Tibial artery (tissue), 4 donors: ENCODE data around the gene CNIH2.
A peak's percentile ranks its signal among the peaks of the same experiment; 100 is the strongest.
"Not testable (repeated sequence)": the region's sequence is repeated elsewhere in the genome, so short reads cannot be mapped to it uniquely, and the experiment has no call there.

Experiments used
- DNase-seq, 2 donors: peaks; one replicate each; pipeline ENCODE4 v3.0.0-alpha.2; 2019
- H3K27ac ChIP-seq, 2 donors: fragments of 200-600 bp; sonication (generic) in 1 of 2; 1 replicate in 1 of 2; 2 replicates in 1 of 2; pipeline ENCODE4 v1.5.1; 2018 to 2019; ENCODE audit warnings: mild to moderate bottlenecking in 1 of 2
- H3K27me3 ChIP-seq, 2 donors: fragments of 200-600 bp; sonication (generic) in 1 of 2; one replicate each; pipeline versions ENCODE4 v1.5.1 to v1.6.0; 2016 to 2019
- H3K36me3 ChIP-seq, 3 donors: fragments of 200-600 bp; sonication (generic) in 2 of 3; one replicate each; pipeline ENCODE4 v1.5.1; 2016 to 2019; ENCODE audit warnings: mild to moderate bottlenecking in 2 of 3
- H3K4me1 ChIP-seq, 4 donors: fragments of 200-600 bp; sonication (generic) in 2 of 4; 1 replicate in 3 of 4; 2 replicates in 1 of 4; pipeline ENCODE4 v1.5.1; 2016 to 2019
- H3K4me3 ChIP-seq, 2 donors: fragments of 200-600 bp; sonication (generic) in 1 of 2; 1 replicate in 1 of 2; 2 replicates in 1 of 2; pipeline ENCODE4 v1.5.1; 2018 to 2019; ENCODE audit warnings: mild to moderate bottlenecking in 2 of 2
- H3K9me3 ChIP-seq, 3 donors: fragments of 200-600 bp; sonication (generic) in 1 of 3; one replicate each; pipeline ENCODE4 v1.5.1; 2016 to 2019
- CTCF ChIP-seq, 2 experiments: fragments of 200-600 bp in 1 of 2; fragments of 450-650 bp in 1 of 2; IDR thresholded peaks; one replicate each; pipeline ENCODE4 v1.5.1; 2017 to 2019; ENCODE audit warnings: antibody characterized with exemption in 2 of 2, mild to moderate bottlenecking in 1 of 2, moderate library complexity in 1 of 2
- intact Hi-C: fragments of 100-400 bp; cut with DNase I; formaldehyde crosslinking; loops from one replicate; pipeline ENCODE4 v1.15.0; 2023; ENCODE audit warnings: low total_unique reads

Gene CNIH2

DNA sequence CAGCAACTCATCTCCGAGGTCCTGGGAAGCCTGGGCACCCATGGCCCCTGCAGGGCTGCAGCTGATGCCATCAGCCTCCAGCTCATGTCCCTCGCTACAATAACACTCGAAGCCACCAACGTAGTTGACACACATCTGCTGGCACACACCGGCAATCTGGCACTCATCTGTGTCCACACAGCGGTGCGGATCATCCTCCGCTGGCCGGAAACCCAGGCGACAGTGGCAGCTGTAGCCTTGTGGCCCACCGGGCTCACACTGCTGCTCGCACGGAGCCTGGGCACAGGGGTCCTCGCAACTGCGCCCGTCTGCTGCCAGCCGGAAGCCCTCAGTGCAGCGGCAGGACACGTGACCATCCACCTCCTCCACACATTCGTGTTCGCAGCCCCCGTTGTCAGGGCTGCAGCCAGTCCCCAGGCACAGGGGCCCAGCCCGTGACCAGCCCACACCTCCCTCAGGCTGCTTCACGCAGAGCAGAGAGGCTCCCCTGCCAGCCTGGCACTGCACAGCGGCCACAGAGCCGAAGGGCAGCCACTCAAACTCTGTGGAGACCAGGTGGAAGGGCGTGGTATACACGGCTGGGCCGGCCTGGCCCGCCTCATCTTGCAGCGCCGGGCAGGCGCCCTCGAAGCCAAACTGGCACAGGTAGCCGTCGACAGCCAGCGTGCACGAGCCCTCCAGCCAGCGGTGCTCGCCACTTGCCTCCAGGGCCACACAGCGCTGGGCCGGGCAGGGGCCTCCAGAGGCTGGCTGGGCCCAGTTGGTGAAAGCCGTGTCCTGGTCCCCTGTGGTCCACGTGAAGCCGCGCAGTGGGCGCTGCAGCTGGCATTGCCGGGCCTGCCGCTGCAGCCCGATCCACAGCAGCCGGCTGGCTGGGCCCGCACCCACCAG lies 38.2 kb downstream of the CNIH2 start:
- H3K4me3 ChIP-seq: peak overlapping the region; percentile 44 to 59
- peaks cover 0 to 50% (median 35%) of the 10 kb centered on the region in 4 donors for H3K4me1 ChIP-seq
- intact Hi-C loops: no loop called here
- no peaks in the 10 kb centered on the region for H3K9me3 ChIP-seq
- no peak for DNase-seq
- no peak for TF ChIP-seq CTCF (IDR thresholded peaks at IDR 0.05)
- H3K27ac ChIP-seq: peak overlapping the region; percentile 36 to 54
- peaks cover 0 to 44% of the 10 kb centered on the region in 2 donors for H3K27me3 ChIP-seq
- no peaks in the 10 kb centered on the region for H3K36me3 ChIP-seq

DNA sequence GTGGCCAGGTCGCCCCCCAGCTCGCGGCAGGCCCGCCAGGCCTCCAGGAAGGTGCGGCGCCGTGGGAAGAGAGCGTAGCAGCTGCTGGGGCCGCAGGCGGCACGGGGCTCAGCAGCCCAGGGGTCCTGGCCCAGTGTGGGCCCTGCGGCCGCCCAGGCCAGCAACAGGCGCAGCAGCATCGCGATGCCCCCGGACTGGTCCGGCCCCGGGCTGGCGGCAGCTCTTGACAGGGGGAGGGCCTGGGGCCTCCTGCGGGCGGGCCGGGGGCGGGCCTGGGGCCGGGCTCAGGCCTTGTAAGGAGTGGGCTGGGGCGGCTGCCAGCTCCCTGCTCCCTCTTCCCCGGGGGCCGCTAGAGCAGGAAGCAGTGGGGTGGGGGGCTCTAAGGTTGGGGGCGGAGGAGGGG lies 38.9 kb downstream of the CNIH2 start, which contains the start of gene CD248:
TSS of gene CD248 (minus strand) at position 196 of the 403 bp plus-strand sequence. CDS start at position 179, 17 bp downstream.
- Histone ChIP-seq H3K27ac (peak within 1 kb of the TSS; percentile 36 to 54), H3K9me3 (no peaks in the 10 kb centered on the region), H3K27me3 (peaks cover 0 to 44% of the 10 kb centered on the region in 2 donors), H3K4me3 (peak within 1 kb of the TSS; percentile 44 to 59), H3K4me1 (peaks cover 0 to 46% (median 35%) of the 10 kb centered on the region in 4 donors), H3K36me3 (no peaks in the 10 kb centered on the region)
- intact Hi-C loops: no loop called here
- DNase-seq: peak; percentile 57 to 84
- no peak for TF ChIP-seq CTCF (IDR thresholded peaks at IDR 0.05)

- DNase-seq: no peak
- TF ChIP-seq CTCF (IDR thresholded peaks at IDR 0.05): no peak
- Histone ChIP-seq H3K4me3 (peak overlapping the region; percentile 44 to 59), H3K9me3 (no peaks in the 10 kb centered on the region), H3K27me3 (peaks cover 0 to 44% of the 10 kb centered on the region in 2 donors), H3K36me3 (no peaks in the 10 kb centered on the region), H3K4me1 (peaks cover 0 to 46% (median 33%) of the 10 kb centered on the region in 4 donors), H3K27ac (peak overlapping the region; percentile 36 to 54)
- intact Hi-C loops: no loop called here
Measured at GRCh38 chr11:66317322-66317722, 39.3 kb downstream of the CNIH2 start.

GRCh38 chr11:66317723-66318599 lies 40.0 kb downstream of the CNIH2 start:
- no peaks in the 10 kb centered on the region for H3K9me3 ChIP-seq
- DNase-seq: peak in 1 of 2 donors; percentile 65
- H3K4me1 ChIP-seq: peaks cover 0 to 43% (median 29%) of the 10 kb centered on the region in 4 donors
- no peak overlapping the region for H3K27ac ChIP-seq
- no peak for TF ChIP-seq CTCF (IDR thresholded peaks at IDR 0.05)
- no peaks in the 10 kb centered on the region for H3K36me3 ChIP-seq
- intact Hi-C loops: no loop called here
- H3K27me3 ChIP-seq: peaks cover 0 to 47% of the 10 kb centered on the region in 2 donors
- peak overlapping the region in 1 of 2 donors; percentile 59 for H3K4me3 ChIP-seq

DNA sequence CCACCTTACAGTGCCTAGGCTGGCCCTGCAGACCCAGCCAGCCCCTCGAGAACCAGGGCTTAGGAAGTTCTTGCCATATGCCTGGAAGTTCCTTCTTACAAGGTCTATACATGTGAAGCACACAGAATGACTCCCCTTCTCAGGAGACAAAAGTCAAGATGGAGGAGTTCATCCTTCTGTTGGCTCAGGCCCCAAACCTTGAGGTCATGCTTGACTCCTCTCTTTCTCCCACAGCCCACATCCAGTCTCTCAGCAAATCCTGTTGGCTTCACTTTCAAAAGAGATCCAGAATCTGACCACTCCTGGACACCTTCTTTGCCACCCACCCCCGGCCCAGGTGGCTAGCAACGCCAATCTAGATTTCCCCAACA lies 40.6 kb downstream of the CNIH2 start:
- Histone ChIP-seq H3K9me3 (no peaks in the 10 kb centered on the region), H3K27me3 (peaks cover 0 to 46% of the 10 kb centered on the region in 2 donors), H3K4me1 (peaks cover 0 to 36% (median 24%) of the 10 kb centered on the region in 4 donors), H3K27ac (no peak overlapping the region), H3K36me3 (no peaks in the 10 kb centered on the region), H3K4me3 (no peak overlapping the region)
- intact Hi-C loops: no loop called here
- no peak for TF ChIP-seq CTCF (IDR thresholded peaks at IDR 0.05)
- no peak for DNase-seq

GRCh38 chr11:66320289-66320688 lies 42.3 kb downstream of the CNIH2 start:
- H3K4me1 ChIP-seq: peaks cover 0 to 35% (median 24%) of the 10 kb centered on the region in 4 donors
- intact Hi-C loops: not testable (repeated sequence)

DNA sequence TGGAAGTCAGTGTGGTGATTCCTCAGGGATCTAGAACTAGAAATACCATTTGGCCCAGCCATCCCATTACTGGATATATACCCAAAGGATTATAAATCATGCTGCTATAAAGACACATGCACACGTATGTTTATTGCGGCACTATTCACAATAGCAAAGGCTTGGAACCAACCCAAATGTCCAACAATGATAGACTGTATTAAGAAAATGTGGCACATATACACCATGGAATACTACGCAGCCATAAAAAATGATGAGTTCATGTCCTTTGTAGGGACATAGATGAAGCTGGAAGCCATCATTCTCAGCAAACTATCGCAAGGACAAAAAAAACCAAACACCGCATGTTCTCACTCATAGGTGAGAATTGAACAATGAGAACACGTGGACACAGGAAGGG lies 42.8 kb downstream of the CNIH2 start:
- H3K9me3 ChIP-seq, intact Hi-C loops, H3K4me3 ChIP-seq, DNase-seq, H3K27ac ChIP-seq, H3K36me3 ChIP-seq: not testable (repeated sequence)
- H3K4me1 ChIP-seq: peaks cover 0 to 32% (median 24%) of the 10 kb centered on the region in 4 donors
- peaks cover 0 to 27% of the 10 kb centered on the region in 2 donors for H3K27me3 ChIP-seq

More at GRCh38 chr11:66320289-66320688, 42.3 kb downstream of the CNIH2 start:
- H3K4me3 ChIP-seq, DNase-seq, H3K27ac ChIP-seq, H3K36me3 ChIP-seq, H3K9me3 ChIP-seq: not testable (repeated sequence)
- peaks cover 0 to 32% of the 10 kb centered on the region in 2 donors for H3K27me3 ChIP-seq
